NCI-H1930 (cell line): ENCODE data around the gene RNF25.
A peak's percentile ranks its signal among the peaks of the same experiment; 100 is the strongest.

ENCODE experiments used
- DNase-seq, 2 experiments: peaks; one replicate each; lab custom pipeline; 2025; lab: John Stamatoyannopoulos, UW

The RNF25 gene

DNA sequence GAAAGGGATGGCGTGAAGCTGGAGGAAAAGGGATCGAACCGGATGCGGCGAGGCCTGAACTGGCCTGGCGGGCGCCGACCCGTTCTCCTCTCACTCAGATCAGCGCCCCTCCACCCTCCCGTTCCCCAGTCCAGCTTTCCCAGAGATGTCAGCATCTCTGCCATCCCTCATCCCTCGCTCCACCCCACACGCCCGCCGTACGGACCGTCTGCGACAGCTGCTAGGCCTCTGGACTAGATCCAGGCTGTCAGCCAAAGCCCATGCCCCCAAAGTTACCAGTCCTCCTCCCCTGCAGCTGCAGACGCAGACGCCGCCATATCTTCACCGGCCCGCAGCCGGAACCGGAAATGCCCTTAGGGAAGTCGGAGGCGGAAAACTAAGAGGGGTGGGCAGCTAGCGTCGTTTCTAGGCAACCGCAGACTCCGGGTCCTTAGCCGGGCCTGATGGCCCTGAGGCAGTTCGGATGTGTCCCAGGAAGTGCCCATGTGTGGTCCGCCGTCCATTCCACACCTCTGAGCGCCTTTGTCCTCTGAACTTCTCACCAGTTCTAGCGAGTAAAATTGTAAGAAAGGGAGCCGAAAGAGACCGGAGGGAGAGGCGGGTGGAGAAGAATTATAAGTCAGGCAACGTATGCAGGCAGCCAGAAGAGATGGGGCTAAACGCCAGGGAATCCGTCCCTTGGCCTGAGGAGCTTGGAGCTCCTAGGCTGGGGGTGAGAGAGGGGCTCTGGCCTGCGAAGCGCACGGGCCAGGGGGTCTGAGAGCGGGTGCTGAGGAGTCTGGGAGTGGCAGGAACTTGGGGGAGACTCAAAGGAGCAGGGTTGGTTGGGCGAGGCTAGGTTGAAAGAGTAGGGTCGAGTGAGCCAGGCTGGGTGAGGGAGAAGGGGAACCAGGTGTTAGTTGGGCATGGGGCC lies at the start of gene RNF25, which contains the start of gene STK36:
Gene RNF25, minus strand, starts transcription at position 349 of the 913 bp plus-strand sequence. Its CDS starts 32 bp downstream, at position 317.
Gene STK36, plus strand, starts transcription at position 433 of the 913 bp plus-strand sequence. CDS start 744 bp downstream, outside the sequence.
- peak; percentile 78 to 85 for DNase-seq

GRCh38 chr2:218721488-218721887 lies 49.7 kb upstream of the RNF25 start:
- no peak for DNase-seq

DNA sequence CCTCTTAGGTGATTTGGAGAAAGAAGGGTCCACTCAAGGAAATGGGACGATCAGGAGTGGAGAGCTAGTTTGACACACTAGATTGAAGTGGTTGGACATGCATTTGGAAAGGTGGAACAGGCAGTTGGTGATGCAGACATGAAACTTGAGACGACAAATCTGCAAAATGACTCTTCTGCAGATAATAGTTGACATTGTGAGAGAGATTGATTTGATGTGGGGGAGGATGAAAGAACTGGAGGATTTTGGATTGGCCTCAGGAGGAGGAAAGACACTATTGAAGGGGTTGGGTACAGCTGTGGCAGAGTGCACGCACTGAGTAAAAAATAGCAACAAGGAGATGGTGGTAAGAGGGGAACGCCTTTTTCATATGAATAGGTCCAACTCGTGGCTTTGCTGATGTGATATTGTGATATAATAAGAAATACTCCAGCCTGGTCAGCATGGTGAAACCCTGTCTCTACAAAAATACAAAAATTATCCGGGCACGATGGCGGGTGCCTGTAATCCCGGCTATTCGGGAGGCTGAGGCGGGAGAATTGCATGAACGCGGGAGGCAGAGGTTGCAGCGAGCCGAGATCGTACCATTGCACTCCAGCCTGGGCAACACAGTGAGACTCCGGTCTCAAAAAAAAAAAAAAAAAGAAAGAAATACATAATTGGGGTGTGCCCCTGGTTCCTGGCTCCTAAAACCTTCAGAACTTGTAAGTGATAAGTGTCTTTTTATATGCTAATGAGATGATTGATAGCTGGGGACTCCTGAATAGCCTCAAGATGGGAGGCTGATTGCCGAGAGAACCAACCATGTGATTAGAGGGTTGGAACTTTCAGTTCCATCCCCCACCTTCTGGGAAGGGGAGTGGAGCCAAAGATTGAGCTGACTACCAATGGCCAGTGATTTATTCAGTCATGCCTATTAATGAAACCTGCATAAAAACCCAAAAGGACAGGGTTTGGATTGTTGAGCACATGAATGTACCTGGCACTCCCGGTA lies 48.5 kb upstream of the RNF25 start:
- DNase-seq = no peak

- no peak for DNase-seq
These were observed 47.7 kb upstream of the RNF25 start for GRCh38 chr2:218719457-218719856.

GRCh38 chr2:218718058-218718457 lies 46.3 kb upstream of the RNF25 start:
- no peak for DNase-seq

DNA sequence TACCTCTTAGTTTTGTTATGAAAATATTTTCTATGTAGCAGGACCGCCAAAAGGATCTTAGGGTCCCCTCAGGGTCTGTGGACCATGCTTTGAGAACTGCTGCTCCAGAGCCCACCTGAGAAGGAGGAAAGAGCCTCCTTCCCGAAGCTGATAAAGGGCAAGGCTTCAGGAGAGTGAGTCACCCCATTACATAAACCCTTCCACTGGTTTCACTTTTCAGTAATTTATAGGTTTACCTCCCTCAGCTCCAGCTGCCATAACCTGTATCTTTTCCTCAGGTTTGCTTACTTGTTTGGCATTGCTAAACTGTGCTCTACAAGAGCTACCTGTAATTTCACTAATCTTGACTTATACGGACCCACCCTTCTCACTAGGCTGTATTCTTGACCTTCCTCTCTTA lies 45.5 kb upstream of the RNF25 start:
- no peak for DNase-seq

GRCh38 chr2:218716070-218716469 lies 44.3 kb upstream of the RNF25 start:
- DNase-seq = no peak

- DNase-seq = no peak
These were observed 42.1 kb upstream of the RNF25 start for GRCh38 chr2:218713922-218714321.

- no peak for DNase-seq
These were observed 39.7 kb upstream of the RNF25 start for GRCh38 chr2:218711550-218711929.

DNA sequence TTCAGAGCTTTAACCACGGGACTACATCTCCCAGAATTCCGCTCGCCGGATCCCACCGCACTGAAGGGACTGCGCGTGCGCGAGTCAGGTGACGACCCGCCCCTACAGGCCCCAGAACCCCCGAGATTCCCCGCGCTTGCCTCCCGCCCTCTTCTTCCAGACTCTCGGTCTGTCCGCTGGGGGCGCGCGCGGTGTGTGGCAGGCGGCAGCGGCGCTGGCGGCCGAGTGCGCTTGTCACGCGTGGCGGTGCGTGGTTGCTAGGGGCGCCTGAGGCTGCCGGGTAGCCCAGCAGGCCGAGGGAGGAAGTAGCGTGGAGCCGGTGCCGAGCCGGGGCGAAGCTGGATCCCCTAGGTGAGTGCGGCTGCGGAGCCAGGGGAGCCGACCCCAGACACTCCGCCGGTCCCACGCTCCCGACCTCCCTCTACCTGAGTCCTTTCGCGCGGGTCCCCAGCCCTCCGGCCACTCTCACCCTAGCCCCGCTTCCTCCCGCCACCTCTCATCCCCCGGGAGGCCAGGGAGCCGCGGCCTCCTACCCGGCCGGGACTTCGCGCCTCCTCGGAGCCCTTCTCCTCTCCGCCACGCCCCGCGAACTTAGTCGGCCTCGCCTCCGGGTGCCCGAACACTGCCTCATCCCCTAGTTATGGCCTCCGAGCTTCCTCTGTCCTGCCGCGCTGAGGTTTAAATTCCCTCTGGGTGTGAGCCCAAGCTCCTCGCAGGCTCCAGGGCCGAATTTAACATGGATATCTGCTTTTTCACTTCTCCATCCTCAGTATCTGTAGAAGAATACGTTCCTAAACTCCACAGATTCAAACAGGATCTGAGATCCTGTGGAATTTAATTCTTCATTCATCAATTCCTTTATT lies 39.1 kb upstream of the RNF25 start, which contains the start of gene TTLL4:
Gene TTLL4, plus strand, starts transcription at position 149 of the 863 bp plus-strand sequence. CDS start 26,842 bp downstream, outside the sequence.
- DNase-seq = peak; percentile 95 to 96

GRCh38 chr2:218710334-218710686 lies 38.5 kb upstream of the RNF25 start:
- DNase-seq = peak in 1 of 2 experiments; percentile 20

- no peak for DNase-seq
These were observed 38.1 kb upstream of the RNF25 start for GRCh38 chr2:218709908-218710307.

DNA sequence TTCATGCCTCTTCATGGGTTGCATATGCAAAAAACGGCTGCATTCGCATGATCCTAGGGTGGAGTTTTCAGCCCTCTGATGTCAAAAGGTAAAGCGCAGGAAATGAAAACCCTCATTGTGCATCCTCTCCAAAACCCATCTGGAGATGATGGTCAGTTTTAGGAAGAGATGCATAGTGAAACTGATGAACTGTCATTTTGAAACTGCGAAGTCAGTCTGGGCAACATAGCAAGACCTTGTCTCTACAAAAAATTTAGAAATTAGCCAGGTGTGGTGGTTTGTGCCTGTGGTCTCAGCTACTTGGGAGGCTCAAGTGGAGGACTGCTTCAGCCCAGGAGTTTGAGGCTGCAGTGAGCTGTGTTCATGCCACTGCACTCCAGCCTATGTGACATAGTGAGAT lies 36.3 kb upstream of the RNF25 start:
- no peak for DNase-seq

GRCh38 chr2:218703341-218703740 lies 31.5 kb upstream of the RNF25 start:
- no peak for DNase-seq

GRCh38 chr2:218701806-218702205 lies 30.0 kb upstream of the RNF25 start:
- DNase-seq = no peak

DNA sequence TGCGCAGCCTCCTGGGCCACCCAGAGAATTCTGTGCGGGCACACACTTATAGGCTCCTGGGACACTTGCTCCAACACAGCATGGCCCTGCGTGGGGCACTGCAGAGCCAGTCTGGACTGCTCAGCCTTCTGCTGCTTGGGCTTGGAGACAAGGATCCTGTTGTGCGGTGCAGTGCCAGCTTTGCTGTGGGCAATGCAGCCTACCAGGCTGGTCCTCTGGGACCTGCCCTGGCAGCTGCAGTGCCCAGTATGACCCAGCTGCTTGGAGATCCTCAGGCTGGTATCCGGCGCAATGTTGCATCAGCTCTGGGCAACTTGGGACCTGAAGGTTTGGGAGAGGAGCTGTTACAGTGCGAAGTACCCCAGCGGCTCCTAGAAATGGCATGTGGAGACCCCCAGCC lies 27.1 kb upstream of the RNF25 start:
- no peak for DNase-seq

DNA sequence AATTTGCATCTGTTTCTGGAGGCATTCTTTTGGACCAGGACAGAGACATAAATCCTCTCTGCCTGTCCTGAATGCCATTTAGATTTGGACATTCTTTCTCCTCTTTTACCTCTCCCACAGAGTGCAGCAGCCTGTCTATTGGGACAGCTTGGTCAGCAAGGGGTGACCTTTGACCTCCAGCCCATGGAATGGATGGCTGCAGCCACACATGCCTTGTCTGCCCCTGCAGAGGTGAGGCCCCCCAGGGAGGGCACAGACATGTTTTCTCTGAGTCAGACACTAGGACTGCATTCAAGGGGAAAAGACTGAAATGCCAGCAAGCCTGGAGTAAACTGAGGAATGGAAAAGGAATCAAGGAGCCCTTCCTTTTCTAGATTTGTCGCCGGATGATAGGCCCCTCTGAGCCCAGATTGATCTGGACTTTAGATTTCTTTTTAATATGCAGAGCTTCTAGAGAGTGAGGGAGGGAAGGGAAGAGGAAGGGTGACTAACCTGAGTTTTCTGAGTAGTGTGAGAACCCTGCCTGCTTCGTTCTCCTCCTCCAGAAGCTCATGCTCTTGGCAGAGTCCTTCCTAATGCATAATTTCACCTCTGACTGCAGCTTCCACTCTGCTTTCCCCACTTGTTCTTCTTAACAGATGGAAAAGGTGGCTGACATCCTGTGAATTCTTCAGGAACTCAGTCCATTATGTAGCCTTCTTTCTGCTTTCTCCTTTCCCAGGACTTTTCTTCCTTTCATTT lies 22.8 kb upstream of the RNF25 start:
- no peak for DNase-seq

DNA sequence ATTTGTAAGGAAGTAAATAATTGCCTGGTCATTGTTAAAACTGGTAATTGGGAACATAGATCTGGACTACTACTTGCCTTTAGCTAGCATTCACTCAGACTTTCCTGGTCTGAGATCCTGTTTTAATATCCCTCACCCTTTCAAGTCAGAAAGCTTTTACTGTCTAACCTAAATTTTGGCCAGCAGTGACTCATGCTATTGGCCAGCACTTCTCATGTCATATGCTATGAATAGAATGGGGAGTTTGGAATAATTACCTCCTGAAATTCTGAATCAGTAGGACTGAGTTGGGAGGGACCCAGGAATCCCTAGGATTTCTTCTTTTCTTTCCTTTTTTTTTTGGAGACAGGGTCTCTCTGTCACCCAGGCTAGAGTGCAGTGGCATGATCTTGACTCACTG lies 19.4 kb upstream of the RNF25 start:
- DNase-seq = no peak

- DNase-seq = peak in 1 of 2 experiments; percentile 12
These were observed 15.7 kb upstream of the RNF25 start for GRCh38 chr2:218687400-218688060.

GRCh38 chr2:218680061-218680460 lies 8.3 kb upstream of the RNF25 start:
- DNase-seq = no peak
